Measurements from ENCODE around the gene ZNF350.
"Not testable (repeated sequence)": the region's sequence is repeated elsewhere in the genome, so short reads cannot be mapped to it uniquely, and the experiment has no call there.

ZNF350 gene

DNA sequence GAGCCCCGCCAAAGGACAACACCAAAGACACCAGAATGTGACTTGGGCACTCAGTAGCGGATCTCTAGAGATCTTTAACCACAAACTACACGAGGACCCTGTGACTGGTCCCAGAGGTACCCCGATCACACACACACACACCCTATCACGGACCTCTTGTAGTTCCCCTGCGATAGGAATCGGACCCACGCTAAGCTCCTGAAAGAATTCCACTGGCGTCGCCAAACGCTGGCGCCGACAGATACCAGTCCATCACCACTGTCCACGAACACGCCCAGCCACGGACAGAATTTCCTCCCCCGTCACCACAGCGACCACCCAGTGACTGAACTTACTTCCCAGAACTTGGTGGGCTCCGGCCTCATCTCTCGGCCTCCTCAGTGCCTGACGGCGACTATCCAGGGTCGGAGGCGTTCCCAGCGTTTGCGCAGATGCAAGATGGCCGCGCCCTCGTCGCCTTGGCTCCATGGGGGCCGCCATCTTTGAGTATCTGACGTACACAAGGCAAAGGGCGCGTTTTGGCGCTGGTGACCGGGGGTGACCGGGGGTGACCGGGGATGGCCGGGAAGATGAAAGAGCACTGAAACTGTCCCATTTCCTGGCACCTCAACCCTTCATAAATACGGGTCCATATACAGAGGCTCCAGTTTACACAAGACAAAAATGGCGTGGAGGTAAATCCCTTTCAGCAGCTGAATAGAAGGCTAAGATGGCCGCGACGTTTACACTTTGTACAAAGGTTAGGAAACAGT lies 21.3 kb upstream of the ZNF350 start, which contains the start of gene ZNF615:
Gene ZNF615, minus strand, starts transcription at position 406 of the 752 bp plus-strand sequence. CDS start 4,500 bp downstream, outside the sequence.
- FAIRE-seq (peak; percentile 97), DNase-seq (ENCODE audit: insufficient read length, low spot score) (peak; percentile 48)
- TF ChIP-seq PAX5 (IDR thresholded peaks at IDR 0.05; ENCODE audit: insufficient read depth, low read length, severe bottlenecking) = no peak
- no peak for TF ChIP-seq SPI1 (IDR thresholded peaks at IDR 0.05; ENCODE audit: low read depth, low read length)
- TF ChIP-seq POLR2AphosphoS5 (IDR thresholded peaks at IDR 0.05; ENCODE audit: low read depth, low read length) = 0 out of 2 replicates have a peak, but pooled peaks have one; percentile 53
- peak; percentile 56 for TF ChIP-seq POLR2A (IDR thresholded peaks at IDR 0.05; ENCODE audit: low read depth, low read length)
- no peak for TF ChIP-seq POU2F2 (IDR thresholded peaks at IDR 0.05; ENCODE audit: low read depth, low read length)
- peak; percentile 60 for TF ChIP-seq TAF1 (IDR thresholded peaks at IDR 0.05; ENCODE audit: low read depth, low read length)

DNA sequence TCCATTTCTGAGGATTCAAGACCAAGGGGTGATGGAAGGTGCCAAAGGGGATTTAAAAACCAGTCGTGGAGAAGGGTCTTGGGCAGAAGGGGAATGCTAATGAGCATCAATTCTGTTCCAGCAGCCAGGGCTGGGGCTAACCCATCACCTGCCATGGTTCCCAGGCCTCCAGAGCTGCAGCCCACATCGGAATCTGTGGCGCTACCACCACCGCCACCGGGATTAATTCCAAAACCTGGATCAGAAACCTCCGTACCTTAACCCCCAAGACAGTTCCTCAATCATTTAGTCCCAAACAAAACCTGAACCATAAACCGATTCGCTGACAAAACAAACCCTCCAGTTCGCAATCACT lies 20.8 kb upstream of the ZNF350 start:
- DNase-seq (ENCODE audit: insufficient read length, low spot score) (no peak), FAIRE-seq (no peak)
- TF ChIP-seq POLR2AphosphoS5 (IDR thresholded peaks at IDR 0.05; ENCODE audit: low read depth, low read length) = no peak
- no peak for TF ChIP-seq POLR2A (IDR thresholded peaks at IDR 0.05; ENCODE audit: low read depth, low read length)
- TF ChIP-seq SPI1 (IDR thresholded peaks at IDR 0.05; ENCODE audit: low read depth, low read length) = no peak
- no peak for TF ChIP-seq POU2F2 (IDR thresholded peaks at IDR 0.05; ENCODE audit: low read depth, low read length)
- TF ChIP-seq TAF1 (IDR thresholded peaks at IDR 0.05; ENCODE audit: low read depth, low read length) = no peak
- no peak for TF ChIP-seq PAX5 (IDR thresholded peaks at IDR 0.05; ENCODE audit: insufficient read depth, low read length, severe bottlenecking)

DNA sequence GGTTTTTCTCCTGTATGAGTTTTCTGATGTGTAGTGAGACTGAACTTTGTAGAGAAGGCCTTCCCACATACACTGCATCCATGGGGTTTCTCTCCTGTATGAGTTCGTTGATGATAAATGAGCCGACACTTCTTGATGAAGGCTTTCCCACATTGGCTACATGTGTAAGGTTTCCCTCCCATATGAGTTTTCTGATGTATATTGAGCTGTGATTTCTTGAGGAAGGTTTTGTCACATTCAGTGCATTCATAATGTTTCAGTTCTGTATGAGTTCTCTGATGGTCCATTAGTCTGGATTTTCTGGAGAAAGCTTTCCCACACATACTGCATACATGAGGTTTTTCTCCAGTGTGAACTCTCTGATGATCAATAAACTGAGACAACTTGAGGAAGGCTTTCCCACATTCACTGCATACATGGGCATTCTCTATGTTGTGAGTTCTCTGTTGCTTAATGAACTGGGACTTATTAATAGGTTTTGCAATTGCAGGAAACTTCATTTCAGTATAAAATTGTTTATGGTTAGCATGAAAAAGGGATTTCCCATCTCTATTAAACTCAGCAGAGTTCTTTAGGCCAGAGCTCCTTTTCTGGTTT lies 7.5 kb upstream of the ZNF350 start:
- no peak for DNase-seq (ENCODE audit: insufficient read length, low spot score)
- FAIRE-seq = peak; percentile 62
- TF ChIP-seq POLR2A (IDR thresholded peaks at IDR 0.05; ENCODE audit: low read depth, low read length) = no peak

DNA sequence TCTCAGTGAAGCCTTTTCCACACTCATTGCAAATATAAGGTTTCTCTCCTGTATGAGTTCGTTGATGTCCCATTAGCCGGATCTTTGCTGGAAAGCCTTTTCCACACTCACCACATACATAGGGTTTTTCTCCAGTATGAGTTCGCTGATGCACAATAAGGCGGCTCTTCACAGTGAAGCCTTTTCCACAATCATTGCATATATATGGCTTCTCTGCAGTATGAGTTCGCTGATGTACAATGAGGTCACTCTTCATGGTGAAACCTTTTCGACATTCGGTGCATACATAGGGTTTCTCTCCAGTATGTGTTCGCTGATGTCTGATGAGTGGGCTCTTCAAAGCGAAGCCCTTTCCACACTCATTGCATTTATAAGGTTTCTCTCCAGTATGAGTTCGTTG lies 6.8 kb upstream of the ZNF350 start:
- no peak for FAIRE-seq
- DNase-seq (ENCODE audit: insufficient read length, low spot score) = no peak
- TF ChIP-seq POLR2AphosphoS5 (IDR thresholded peaks at IDR 0.05; ENCODE audit: low read depth, low read length) = no peak
- no peak for TF ChIP-seq PAX5 (IDR thresholded peaks at IDR 0.05; ENCODE audit: insufficient read depth, low read length, severe bottlenecking)
- TF ChIP-seq POU2F2 (IDR thresholded peaks at IDR 0.05; ENCODE audit: low read depth, low read length) = no peak
- no peak for TF ChIP-seq TAF1 (IDR thresholded peaks at IDR 0.05; ENCODE audit: low read depth, low read length)
- TF ChIP-seq SPI1 (IDR thresholded peaks at IDR 0.05; ENCODE audit: low read depth, low read length) = no peak
- TF ChIP-seq POLR2A (IDR thresholded peaks at IDR 0.05; ENCODE audit: low read depth, low read length) = no peak

DNA sequence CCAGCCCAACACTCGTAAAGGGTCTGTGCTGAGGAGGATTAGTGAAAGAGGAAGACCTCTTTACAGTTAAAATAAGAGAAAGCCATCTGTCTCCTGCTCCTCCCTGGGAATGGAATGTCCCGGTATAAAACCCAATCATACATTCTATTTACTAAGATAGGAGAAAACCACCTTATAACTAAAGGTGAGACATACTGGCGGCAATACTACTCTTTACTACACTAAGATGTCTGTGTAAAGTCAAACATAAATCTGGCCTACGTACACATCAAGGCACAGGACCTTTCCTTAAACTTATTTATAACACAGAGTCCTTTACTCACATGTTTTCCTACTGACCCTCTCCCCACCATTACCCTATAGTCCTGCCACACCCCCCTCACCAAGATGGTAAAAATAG lies 3.3 kb downstream of the ZNF350 start:
- FAIRE-seq = no peak
- DNase-seq (ENCODE audit: insufficient read length, low spot score) = no peak
- TF ChIP-seq SPI1 (IDR thresholded peaks at IDR 0.05; ENCODE audit: low read depth, low read length) = no peak
- TF ChIP-seq TAF1 (IDR thresholded peaks at IDR 0.05; ENCODE audit: low read depth, low read length) = no peak
- TF ChIP-seq POLR2A (IDR thresholded peaks at IDR 0.05; ENCODE audit: low read depth, low read length) = no peak
- TF ChIP-seq POU2F2 (IDR thresholded peaks at IDR 0.05; ENCODE audit: low read depth, low read length) = no peak
- TF ChIP-seq PAX5 (IDR thresholded peaks at IDR 0.05; ENCODE audit: insufficient read depth, low read length, severe bottlenecking) = no peak
- no peak for TF ChIP-seq POLR2AphosphoS5 (IDR thresholded peaks at IDR 0.05; ENCODE audit: low read depth, low read length)

DNA sequence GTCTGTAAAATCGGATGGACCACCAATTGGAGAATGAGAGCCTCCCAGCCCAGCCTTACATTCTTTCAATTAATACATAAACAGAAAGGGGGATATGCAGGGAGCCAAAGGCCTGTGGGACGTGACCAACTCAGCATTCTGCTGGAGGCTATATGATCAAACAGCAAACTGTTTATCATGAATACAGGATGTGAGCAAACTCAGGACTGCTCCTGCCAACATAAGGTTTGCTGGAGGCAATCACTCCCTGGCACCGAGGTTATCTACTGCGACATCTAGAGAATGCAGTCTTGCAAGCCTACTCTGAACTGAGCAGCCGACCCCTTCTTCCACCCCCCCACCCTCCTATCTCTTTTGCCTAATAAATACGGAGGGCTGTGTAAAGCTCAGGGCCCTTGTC lies 5.7 kb downstream of the ZNF350 start:
- not testable (repeated sequence) for FAIRE-seq; DNase-seq (ENCODE audit: insufficient read length, low spot score)

DNA sequence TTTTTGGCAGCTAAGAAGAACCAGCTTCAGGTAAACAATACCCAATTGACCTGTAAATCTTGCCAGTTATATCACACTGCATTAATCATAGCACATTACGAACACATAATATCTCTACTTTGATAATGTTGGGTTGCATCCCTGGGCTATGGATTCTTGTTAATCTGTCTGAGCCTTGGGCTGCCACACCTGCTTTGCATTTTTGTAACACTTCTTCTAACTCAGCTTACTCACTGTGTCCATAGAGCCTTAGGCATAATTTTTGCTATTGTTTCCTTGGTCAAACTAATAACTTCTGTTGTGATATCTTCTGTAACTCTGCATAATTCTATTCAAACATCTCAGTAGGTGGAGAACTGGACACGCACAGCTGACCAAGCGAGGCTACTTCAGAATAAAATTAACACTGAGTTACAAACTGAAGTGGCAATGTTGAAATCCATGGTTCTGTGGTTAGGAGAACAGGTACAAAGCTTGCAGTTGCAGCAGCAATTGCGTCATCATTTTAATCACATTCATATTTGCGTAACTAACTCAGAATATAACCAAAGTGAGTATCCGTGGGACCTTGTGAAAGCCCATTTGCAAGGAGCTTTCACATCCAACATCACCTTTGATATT lies 6.4 kb downstream of the ZNF350 start:
- FAIRE-seq (no peak), DNase-seq (ENCODE audit: insufficient read length, low spot score) (no peak)
- TF ChIP-seq PAX5 (IDR thresholded peaks at IDR 0.05; ENCODE audit: insufficient read depth, low read length, severe bottlenecking) (no peak), POLR2AphosphoS5 (IDR thresholded peaks at IDR 0.05; ENCODE audit: low read depth, low read length) (no peak), POLR2A (IDR thresholded peaks at IDR 0.05; ENCODE audit: low read depth, low read length) (no peak), SPI1 (IDR thresholded peaks at IDR 0.05; ENCODE audit: low read depth, low read length) (no peak), TAF1 (IDR thresholded peaks at IDR 0.05; ENCODE audit: low read depth, low read length) (no peak)

DNA sequence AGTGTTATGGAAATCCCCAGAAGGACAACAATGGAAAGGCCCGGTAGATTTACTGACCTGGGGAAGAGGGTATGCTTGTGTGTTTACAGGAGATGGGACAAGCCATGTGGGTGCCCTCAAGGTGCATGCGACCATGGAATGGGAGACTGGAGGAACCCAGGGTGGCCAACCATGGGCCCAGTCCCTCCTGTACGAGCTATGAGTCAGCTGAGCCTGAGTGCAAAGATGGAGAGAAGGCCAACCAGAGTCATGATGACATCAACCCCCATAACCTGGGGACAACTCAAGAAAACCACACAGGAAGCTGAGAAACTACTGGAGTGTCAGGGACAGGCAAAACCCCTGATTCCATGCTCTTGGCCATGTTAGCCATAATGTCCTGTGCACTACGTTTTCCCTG lies 7.8 kb downstream of the ZNF350 start:
- DNase-seq (ENCODE audit: insufficient read length, low spot score) (no peak), FAIRE-seq (no peak)
- no peak for TF ChIP-seq POLR2A (IDR thresholded peaks at IDR 0.05; ENCODE audit: low read depth, low read length)
- TF ChIP-seq PAX5 (IDR thresholded peaks at IDR 0.05; ENCODE audit: insufficient read depth, low read length, severe bottlenecking) = no peak
- no peak for TF ChIP-seq POLR2AphosphoS5 (IDR thresholded peaks at IDR 0.05; ENCODE audit: low read depth, low read length)
- no peak for TF ChIP-seq POU2F2 (IDR thresholded peaks at IDR 0.05; ENCODE audit: low read depth, low read length)
- TF ChIP-seq TAF1 (IDR thresholded peaks at IDR 0.05; ENCODE audit: low read depth, low read length) = no peak
- no peak for TF ChIP-seq SPI1 (IDR thresholded peaks at IDR 0.05; ENCODE audit: low read depth, low read length)

DNA sequence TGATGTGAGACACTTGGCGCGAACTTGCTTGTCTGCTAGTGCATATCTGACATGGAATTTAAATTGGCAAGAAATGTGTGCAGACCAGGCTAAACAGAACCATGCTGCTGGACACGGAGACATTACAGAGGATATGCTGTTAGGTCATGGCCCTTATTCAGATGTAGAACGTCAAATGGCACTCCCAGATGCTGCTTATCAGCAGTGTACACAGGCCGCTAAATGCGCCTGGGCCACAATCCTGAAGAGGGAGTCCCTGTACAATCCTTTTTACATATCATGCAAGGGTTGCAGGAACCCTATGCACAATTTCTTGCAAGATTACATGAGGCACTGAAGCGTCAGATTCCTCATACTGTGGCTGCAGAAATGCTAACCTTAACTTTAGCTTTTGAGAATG lies 9.3 kb downstream of the ZNF350 start:
- TF ChIP-seq TAF1 (IDR thresholded peaks at IDR 0.05; ENCODE audit: low read depth, low read length) (no peak), PAX5 (IDR thresholded peaks at IDR 0.05; ENCODE audit: insufficient read depth, low read length, severe bottlenecking) (no peak), POLR2AphosphoS5 (IDR thresholded peaks at IDR 0.05; ENCODE audit: low read depth, low read length) (no peak), POLR2A (IDR thresholded peaks at IDR 0.05; ENCODE audit: low read depth, low read length) (no peak), POU2F2 (IDR thresholded peaks at IDR 0.05; ENCODE audit: low read depth, low read length) (no peak), SPI1 (IDR thresholded peaks at IDR 0.05; ENCODE audit: low read depth, low read length) (no peak)
- no peak for DNase-seq (ENCODE audit: insufficient read length, low spot score)
- no peak for FAIRE-seq

DNA sequence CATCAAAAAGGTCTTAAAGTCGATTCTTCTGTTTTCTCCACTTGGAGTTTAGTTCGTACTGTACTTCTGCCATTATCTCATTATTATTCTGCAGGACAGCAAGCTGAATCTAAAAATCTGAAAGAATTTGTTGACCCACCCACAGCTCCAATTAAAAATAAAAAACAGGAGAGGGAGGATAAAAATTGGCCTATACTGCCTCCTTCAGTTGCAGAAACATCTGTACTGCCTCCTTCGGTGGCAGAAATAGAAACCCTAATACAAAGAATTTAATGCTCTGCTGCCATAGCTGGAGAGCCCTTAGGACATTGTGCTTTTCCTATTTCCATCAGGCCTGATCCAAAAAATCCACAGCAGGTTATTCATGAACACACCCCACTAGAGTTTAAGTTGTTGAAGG lies 9.8 kb downstream of the ZNF350 start:
- TF ChIP-seq PAX5 (IDR thresholded peaks at IDR 0.05; ENCODE audit: insufficient read depth, low read length, severe bottlenecking) (no peak), SPI1 (IDR thresholded peaks at IDR 0.05; ENCODE audit: low read depth, low read length) (no peak), POLR2AphosphoS5 (IDR thresholded peaks at IDR 0.05; ENCODE audit: low read depth, low read length) (no peak), TAF1 (IDR thresholded peaks at IDR 0.05; ENCODE audit: low read depth, low read length) (no peak), POU2F2 (IDR thresholded peaks at IDR 0.05; ENCODE audit: low read depth, low read length) (no peak), POLR2A (IDR thresholded peaks at IDR 0.05; ENCODE audit: low read depth, low read length) (no peak)
- DNase-seq (ENCODE audit: insufficient read length, low spot score) = no peak
- FAIRE-seq = no peak

DNA sequence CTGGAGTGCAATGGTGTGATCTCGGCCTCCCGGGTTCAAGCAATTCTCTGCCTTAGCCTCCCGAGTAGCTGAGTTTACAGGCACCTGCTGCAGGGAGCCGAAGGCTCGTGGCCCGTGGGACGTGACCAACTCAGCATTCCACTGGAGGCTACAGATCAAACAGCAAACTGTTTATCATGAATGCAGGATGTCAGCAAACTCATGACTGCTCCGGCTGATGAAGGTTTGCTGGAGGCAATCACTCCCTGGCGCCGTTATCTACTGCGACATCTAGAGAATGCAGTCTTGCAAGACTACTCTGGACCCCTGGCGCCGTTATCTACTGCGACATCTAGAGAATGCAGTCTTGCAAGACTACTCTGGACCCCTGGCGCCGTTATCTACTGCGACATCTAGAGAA lies 10.9 kb downstream of the ZNF350 start:
- not testable (repeated sequence) for DNase-seq (ENCODE audit: insufficient read length, low spot score); FAIRE-seq
